SK-N-SH treated with all-trans-retinoic acid at 6 μM for 48 hours (cell line): Measurements from ENCODE around the gene ELOA.

Source experiments
- CSDC2 ChIP-seq: fragments of 250-450 bp; sonication (Bioruptor Pico); IDR thresholded peaks from 2 replicates; pipeline ENCODE4 v1.5.0; 2020; ENCODE audit warnings: mild to moderate bottlenecking, moderate library complexity
- ESRRG ChIP-seq: fragments of 250-450 bp; sonication (Bioruptor Pico); IDR thresholded peaks from 2 replicates; pipeline ENCODE4 v1.6.1; 2021; ENCODE audit warnings: mild to moderate bottlenecking
- GLIS3 ChIP-seq: fragments of 250-450 bp; sonication (Bioruptor Pico); IDR thresholded peaks from 2 replicates; pipeline ENCODE4 v1.5.0; 2020; ENCODE audit warnings: mild to moderate bottlenecking, moderate library complexity
- PATZ1 ChIP-seq: fragments of 250-450 bp; sonication (Bioruptor Pico); IDR thresholded peaks from 2 replicates; pipeline ENCODE4 v1.8.0; 2020; ENCODE audit warnings: mild to moderate bottlenecking, moderate library complexity, borderline replicate concordance
- POU6F1 ChIP-seq: fragments of 250-450 bp; sonication (Bioruptor Pico); IDR thresholded peaks from 2 replicates; pipeline ENCODE4 v1.8.0; 2021; ENCODE audit warnings: low read depth, mild to moderate bottlenecking, moderate library complexity, borderline replicate concordance
- PPARA ChIP-seq: fragments of 250-450 bp; sonication (Bioruptor Pico); IDR thresholded peaks from 2 replicates; pipeline ENCODE4 v1.5.0; 2020; ENCODE audit warnings: mild to moderate bottlenecking, borderline replicate concordance
- TCF4 ChIP-seq: fragments of 250-450 bp; sonication (Bioruptor Pico); IDR thresholded peaks from 2 replicates; pipeline ENCODE4 v1.8.0; 2021; ENCODE audit warnings: mild to moderate bottlenecking, moderate library complexity, borderline replicate concordance
- ZC3H10 ChIP-seq: fragments of 250-450 bp; sonication (Bioruptor Pico); IDR thresholded peaks from 2 replicates; pipeline ENCODE4 v1.5.1; 2021; ENCODE audit warnings: mild to moderate bottlenecking, moderate library complexity
- ZFP30 ChIP-seq: fragments of 450-650 bp; formaldehyde crosslinking; IDR thresholded peaks from 2 replicates; pipeline ENCODE4 v1.5.0; 2022; ENCODE audit warnings: mild to moderate bottlenecking, moderate library complexity
- ZNF70 ChIP-seq: fragments of 450-650 bp; formaldehyde crosslinking; IDR thresholded peaks from 2 replicates; pipeline ENCODE4 v1.5.0; 2020; ENCODE audit warnings: mild to moderate bottlenecking, moderate library complexity

GRCh38 chr1:23693599-23693998, 49.7 kb upstream of the ELOA start:
- TF ChIP-seq ZC3H10 (CRISPR knock-in tag) (no peak), PATZ1 (CRISPR knock-in tag) (no peak), ZNF70 (CRISPR knock-in tag) (no peak), ZFP30 (CRISPR knock-in tag) (no peak), CSDC2 (CRISPR knock-in tag) (no peak), PPARA (CRISPR knock-in tag) (no peak), POU6F1 (no peak), GLIS3 (CRISPR knock-in tag) (no peak), ESRRG (CRISPR knock-in tag) (no peak), TCF4 (CRISPR knock-in tag) (no peak)
